BLaER1 (cell line): Measurements from ENCODE around the gene ATP11A.

ENCODE experiments used
- H3K27ac ChIP-seq: shearing (Covaris generic); formaldehyde crosslinking; 2 replicates; pipeline ENCODE4 v1.8.1; 2022
- H3K27me3 ChIP-seq: shearing (Covaris generic); formaldehyde crosslinking; 2 replicates; pipeline ENCODE4 v1.8.1; 2022
- H3K36me3 ChIP-seq: shearing (Covaris generic); formaldehyde crosslinking; 2 replicates; pipeline ENCODE4 v1.8.1; 2022
- H3K4me1 ChIP-seq: shearing (Covaris generic); formaldehyde crosslinking; 2 replicates; pipeline ENCODE4 v1.8.1; 2022
- H3K4me2 ChIP-seq: shearing (Covaris generic); formaldehyde crosslinking; 2 replicates; pipeline ENCODE4 v1.8.1; 2022
- H3K4me3 ChIP-seq: shearing (Covaris generic); formaldehyde crosslinking; 2 replicates; pipeline ENCODE4 v1.8.1; 2022
- H3K9ac ChIP-seq: shearing (Covaris generic); formaldehyde crosslinking; 2 replicates; pipeline ENCODE4 v1.8.1; 2022
- H3K9me3 ChIP-seq: shearing (Covaris generic); formaldehyde crosslinking; 2 replicates; pipeline ENCODE4 v1.8.1; 2022
- H4K20me1 ChIP-seq: shearing (Covaris generic); formaldehyde crosslinking; 2 replicates; pipeline ENCODE4 v1.8.1; 2022
- Cebpa-rat ChIP-seq: shearing (Covaris generic); IDR thresholded peaks from 2 replicates; pipeline ENCODE4 v1.8.1; 2022

The ATP11A gene

DNA sequence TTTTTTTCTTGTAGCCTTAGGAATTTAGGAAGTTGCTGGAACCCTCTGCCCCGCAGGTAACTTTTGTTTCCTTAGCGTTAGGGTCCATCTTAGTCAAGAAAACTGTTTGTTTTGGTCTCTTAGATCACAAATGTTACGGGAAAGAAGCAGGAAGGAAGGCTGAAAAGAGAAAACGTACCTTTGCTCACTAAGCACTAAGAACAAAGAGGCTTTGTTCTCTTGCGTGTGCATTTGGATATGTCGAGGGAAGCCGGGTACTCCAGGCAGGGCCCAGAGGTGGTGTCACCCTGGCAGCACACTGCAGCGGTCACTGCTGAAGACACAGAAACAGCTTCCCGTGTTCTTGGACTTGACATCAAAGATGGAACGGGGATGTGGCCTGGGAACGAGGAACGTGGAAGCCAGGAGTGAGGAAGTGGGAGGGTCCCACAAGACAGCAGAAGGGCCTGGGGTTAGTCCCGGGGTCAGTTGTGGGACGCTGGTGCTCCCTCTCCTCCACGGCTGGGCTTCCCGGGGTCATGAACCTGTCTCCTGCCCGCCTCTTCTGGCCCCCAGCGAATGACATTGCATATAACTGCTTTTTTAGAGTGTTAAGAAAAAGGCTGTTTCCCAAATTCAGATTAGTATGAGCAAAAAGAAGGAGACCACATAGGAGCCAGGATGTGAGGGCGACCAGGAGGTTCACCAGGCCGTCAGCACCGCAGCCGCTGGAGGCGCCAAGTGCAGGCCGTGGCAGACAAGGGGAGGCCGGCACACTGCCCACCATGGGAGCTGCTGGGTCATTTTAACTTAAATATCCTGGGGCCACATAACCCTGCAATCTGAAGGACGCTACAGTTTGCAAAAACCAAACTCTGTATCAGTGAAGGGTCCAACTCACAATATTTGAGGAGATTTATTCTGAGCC lies 31.6 kb downstream of the ATP11A start:
- Histone ChIP-seq H4K20me1 (peaks cover 91% of the 10 kb centered on the region), H3K36me3 (peaks cover 11% of the 10 kb centered on the region; the same call in 1 of the 2 replicates), H3K27ac (no peak overlapping the region), H3K4me2 (no peak overlapping the region), H3K9me3 (no peaks in the 10 kb centered on the region), H3K27me3 (no peaks in the 10 kb centered on the region), H3K4me1 (peaks cover 40% of the 10 kb centered on the region), H3K9ac (no peak overlapping the region), H3K4me3 (no peak overlapping the region)
- TF ChIP-seq Cebpa-rat: no peak

DNA sequence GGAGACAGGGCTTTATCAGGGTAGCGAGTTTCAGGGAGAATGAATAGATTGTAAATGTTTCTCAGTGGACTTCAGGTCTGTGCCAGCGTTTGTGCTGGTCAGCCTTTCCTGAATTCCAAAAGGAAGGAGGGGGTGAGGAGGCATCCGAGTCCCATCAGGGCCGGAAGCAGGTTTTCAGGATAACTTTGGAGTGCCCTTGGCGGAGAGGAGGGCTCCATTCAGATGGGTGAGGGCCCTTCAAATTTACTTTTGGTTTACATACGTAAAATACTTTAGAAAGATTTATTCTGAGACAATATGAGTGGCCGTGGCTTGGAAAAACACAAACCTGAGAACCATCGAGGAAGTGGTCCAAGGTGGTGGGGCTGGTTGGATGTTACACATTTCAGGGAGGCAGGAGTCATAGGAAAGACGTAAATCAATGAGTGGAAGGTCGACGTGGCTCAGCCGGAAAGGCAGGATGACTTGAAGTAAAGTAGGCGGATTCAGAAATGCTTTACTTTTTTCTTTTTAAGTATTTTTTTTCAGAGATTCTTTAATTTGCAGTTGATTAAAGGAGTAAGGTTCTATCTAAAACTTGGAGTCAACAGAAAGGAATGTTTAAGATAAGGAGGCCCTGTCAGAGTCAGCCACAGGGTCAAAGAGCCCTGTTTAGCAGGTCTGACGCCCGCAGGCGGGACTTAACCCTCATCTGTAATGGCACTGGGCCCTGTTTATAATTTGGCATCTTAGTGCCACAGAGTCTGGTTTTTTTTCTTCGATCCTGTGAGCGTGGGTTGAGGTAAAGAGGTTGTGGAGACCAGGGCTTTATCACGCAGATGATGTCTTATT lies 32.8 kb downstream of the ATP11A start:
- Histone ChIP-seq H3K36me3 (peaks cover 11% of the 10 kb centered on the region; the same call in 1 of the 2 replicates), H3K4me1 (peaks cover 44% of the 10 kb centered on the region), H3K27ac (no peak overlapping the region), H3K9ac (no peak overlapping the region), H4K20me1 (peaks cover 91% of the 10 kb centered on the region), H3K27me3 (no peaks in the 10 kb centered on the region), H3K4me2 (no peak overlapping the region), H3K9me3 (no peaks in the 10 kb centered on the region), H3K4me3 (no peak overlapping the region)
- TF ChIP-seq Cebpa-rat: no peak

DNA sequence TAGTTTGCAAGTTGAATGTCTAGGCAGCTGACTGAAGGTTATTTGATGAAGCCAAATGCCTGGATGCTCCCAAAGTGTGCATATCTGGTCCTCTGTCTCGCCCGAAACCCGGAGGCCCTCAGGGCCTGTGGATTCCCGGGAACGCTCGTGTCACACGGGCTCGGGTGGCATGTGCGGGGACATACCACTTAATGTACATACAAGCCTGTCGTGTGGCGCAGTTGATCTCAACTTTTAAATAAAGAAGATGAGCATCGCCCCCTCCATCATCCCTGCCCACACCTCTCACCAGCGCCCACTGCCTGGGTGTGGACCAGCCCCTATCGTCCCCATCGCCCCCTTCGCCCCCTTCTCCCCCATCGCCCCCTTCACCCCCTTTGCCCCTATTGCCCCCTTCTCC lies 33.9 kb downstream of the ATP11A start:
- H3K36me3 ChIP-seq: peaks cover 14% of the 10 kb centered on the region; the same call in 1 of the 2 replicates
- H3K9me3 ChIP-seq: no peaks in the 10 kb centered on the region
- no peak overlapping the region for H3K27ac ChIP-seq
- H4K20me1 ChIP-seq: peaks cover 91% of the 10 kb centered on the region
- H3K9ac ChIP-seq: no peak overlapping the region
- no peaks in the 10 kb centered on the region for H3K27me3 ChIP-seq
- H3K4me3 ChIP-seq: no peak overlapping the region
- peak overlapping the region; percentile 7; the same call in 1 of the 2 replicates for H3K4me2 ChIP-seq
- H3K4me1 ChIP-seq: peaks cover 44% of the 10 kb centered on the region
- no peak for TF ChIP-seq Cebpa-rat

DNA sequence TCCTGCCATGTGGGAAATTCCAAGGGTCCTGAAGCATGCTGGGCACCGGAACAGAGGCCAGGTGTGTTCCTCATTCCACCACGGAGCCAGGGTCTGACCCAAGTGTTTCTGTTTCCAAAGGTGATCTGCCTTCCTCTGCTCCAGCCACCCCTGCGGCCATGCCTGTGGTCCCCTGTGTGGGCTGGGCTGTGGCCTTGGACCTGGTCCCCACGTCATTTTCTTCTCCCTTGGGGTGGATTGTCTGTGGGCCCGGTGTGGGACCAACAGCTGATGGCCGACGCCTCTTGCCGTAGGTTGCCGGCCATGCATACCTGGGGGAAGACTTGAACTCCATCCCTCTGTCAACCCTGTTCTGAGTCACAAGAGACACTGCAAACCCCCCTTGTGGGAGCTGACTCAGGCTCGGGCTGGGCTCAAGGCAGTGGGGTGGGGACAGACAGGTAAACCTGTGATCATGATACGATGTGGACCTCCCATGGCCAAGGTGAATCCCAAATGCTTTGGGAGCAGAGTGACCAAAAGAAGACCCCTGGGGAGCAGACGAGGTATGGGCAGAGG lies 35.0 kb downstream of the ATP11A start:
- Histone ChIP-seq H3K36me3 (0 out of 2 replicates have a peak, but pooled peaks cover 21% of the 10 kb centered on the region), H3K27ac (peak overlapping the region; percentile 72), H3K4me2 (peak overlapping the region; percentile 95), H3K9me3 (no peaks in the 10 kb centered on the region), H3K9ac (peak overlapping the region; percentile 45), H4K20me1 (peaks cover 91% of the 10 kb centered on the region), H3K4me1 (peaks cover 53% of the 10 kb centered on the region), H3K27me3 (no peaks in the 10 kb centered on the region), H3K4me3 (peak overlapping the region; percentile 31; the same call in 1 of the 2 replicates)
- TF ChIP-seq Cebpa-rat: no peak

DNA sequence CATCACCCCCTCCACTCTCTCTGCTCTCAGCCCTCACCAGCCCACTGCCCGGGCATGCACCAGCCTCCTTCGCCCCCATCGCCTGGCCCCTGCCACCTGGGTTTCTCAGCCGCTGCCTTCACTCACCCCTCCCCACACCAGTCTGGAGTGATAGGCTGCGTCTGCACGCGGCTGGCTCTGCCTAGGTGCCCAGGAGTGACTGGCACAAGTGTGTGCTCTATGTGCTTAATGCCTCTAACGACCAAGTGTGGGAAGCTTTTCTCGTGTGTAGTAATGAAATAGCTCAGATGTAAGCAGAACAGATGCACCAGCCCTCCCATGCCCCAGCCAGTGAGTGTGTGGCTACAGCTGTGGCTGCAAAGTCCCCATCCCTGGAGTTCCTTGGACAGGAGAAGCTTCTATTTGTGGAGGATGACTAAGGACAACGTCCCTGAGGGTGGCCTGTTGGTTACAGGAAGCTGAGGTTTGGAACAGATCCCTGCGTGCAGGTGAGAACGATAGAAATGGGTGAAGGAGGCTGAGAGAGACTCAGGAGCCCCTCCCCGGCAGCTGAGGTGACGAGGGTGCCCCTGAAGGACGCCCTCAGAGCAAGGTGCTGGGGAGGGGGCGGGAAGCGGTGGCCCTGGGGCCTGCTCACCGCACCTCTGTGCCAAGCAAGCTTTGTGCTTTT lies 35.6 kb downstream of the ATP11A start:
- no peak for TF ChIP-seq Cebpa-rat
- Histone ChIP-seq H3K4me2 (peak overlapping the region; percentile 95), H3K9ac (peak overlapping the region; percentile 45)

DNA sequence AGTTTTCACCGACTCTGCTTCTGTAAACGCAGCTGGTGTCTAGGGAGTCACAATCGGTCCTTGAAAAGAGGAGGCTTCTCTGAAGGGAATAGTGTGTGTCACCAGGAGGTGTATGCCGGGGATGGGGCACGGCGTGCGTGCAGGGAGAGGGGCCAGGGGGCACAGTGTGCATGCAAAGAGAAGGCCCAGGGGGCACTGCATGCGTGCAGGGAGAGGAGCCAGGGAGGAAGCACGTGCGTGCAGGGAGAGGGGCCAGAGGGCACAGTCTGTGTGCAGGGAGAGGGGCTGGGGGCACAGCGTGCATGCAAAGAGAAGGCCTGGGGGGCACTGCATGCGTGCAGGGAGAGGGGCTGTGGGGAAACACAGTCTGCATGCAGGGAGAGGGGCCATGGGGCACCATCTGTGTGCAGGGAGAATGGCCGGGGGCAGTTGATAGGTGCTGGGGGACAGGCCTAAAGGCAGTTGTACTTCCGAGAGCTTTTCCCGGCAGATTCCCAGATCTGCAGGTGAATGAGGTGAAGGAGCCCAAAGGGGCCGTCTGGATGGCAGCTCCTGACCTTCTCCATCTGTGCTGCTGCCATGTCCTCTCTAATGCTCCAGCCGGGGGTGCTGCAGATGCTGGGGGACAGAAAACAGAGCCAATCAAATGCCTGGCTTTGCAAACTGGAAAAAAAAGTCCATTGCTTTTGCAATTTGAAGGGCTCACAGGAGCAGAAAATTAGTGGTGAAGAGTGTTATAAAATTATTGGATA lies 36.4 kb downstream of the ATP11A start:
- Histone ChIP-seq H3K4me1 (peaks cover 56% of the 10 kb centered on the region), H3K27ac (peak overlapping the region; percentile 72), H3K36me3 (0 out of 2 replicates have a peak, but pooled peaks cover 21% of the 10 kb centered on the region), H3K9ac (peak overlapping the region; percentile 45; the same call in 1 of the 2 replicates), H3K4me2 (peak overlapping the region; percentile 95), H3K4me3 (0 out of 2 replicates have a peak overlapping the region, but pooled peaks have one; percentile 31), H4K20me1 (peaks cover 91% of the 10 kb centered on the region), H3K9me3 (no peaks in the 10 kb centered on the region), H3K27me3 (no peaks in the 10 kb centered on the region)
- no peak for TF ChIP-seq Cebpa-rat

More for the DNA sequence above, 35.6 kb downstream of the ATP11A start:
- peaks cover 91% of the 10 kb centered on the region for H4K20me1 ChIP-seq
- H3K27me3 ChIP-seq: no peaks in the 10 kb centered on the region
- H3K27ac ChIP-seq: peak overlapping the region; percentile 72
- 0 out of 2 replicates have a peak, but pooled peaks cover 21% of the 10 kb centered on the region for H3K36me3 ChIP-seq
- H3K4me1 ChIP-seq: peaks cover 56% of the 10 kb centered on the region
- H3K4me3 ChIP-seq: peak overlapping the region; percentile 31; the same call in 1 of the 2 replicates
- no peaks in the 10 kb centered on the region for H3K9me3 ChIP-seq

DNA sequence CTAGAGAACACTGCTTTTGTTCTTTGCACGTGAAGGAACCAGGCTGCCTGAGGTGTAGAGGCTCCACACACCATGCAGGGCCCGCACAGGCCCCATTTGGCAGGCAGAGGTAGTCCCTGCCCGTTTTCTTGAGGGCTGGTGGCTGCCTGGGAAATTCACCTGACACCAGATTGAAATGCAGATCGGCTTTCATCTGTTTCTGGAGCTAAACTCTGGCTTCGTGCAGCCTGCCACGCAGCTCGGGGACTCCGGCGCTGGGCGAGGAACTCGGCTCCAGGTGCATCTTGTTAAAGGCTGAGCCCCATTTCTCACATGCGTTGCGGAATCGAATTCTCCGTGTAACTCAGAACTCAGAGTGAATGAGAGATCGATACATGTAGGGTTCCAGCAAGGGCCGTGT lies 37.7 kb downstream of the ATP11A start:
- no peak for TF ChIP-seq Cebpa-rat
- 0 out of 2 replicates have a peak, but pooled peaks cover 21% of the 10 kb centered on the region for H3K36me3 ChIP-seq
- no peak overlapping the region for H3K4me3 ChIP-seq
- H3K4me2 ChIP-seq: no peak overlapping the region
- no peak overlapping the region for H3K9ac ChIP-seq
- H3K27me3 ChIP-seq: no peaks in the 10 kb centered on the region
- no peaks in the 10 kb centered on the region for H3K9me3 ChIP-seq
- no peak overlapping the region for H3K27ac ChIP-seq
- peaks cover 53% of the 10 kb centered on the region for H3K4me1 ChIP-seq
- peaks cover 94% of the 10 kb centered on the region for H4K20me1 ChIP-seq

DNA sequence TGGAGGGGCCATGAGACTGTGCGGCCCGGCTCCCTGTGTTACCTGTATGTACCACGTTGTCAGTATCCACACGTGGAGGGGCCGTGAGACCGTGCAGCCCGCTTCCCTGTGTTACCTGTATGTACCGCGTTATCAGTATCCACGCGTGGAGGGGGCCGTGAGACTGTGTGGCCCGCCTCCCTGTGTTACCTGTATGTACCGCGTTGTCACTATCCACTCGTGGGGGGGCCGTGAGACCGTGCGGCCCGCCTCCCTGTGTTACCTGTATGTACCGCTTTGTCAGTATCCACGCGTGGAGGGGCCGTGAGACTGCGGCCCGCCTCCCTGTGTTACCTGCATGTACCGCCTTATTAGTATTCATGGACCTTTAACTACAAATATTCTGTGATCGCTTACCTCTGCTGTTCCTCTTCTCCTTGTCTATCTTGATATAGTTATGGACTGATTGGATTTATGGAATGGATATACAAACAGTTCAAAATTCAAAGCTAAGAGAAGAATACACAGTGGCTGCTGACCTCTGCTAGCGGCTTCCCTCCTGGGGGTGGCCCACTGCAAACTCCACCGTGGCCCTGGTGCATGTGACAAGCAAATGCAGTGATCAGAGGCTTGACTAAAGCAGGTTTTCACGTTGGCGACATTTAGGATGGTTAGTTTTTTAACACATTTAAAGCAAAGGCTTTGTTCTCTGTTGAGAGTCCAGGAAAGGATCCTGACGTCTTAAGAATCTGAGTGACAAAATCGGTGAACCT lies 38.7 kb downstream of the ATP11A start:
- peaks cover 45% of the 10 kb centered on the region for H3K4me1 ChIP-seq
- 0 out of 2 replicates have a peak, but pooled peaks cover 21% of the 10 kb centered on the region for H3K36me3 ChIP-seq
- no peak for TF ChIP-seq Cebpa-rat
- H3K4me3 ChIP-seq: no peak overlapping the region
- no peak overlapping the region for H3K4me2 ChIP-seq
- H4K20me1 ChIP-seq: peaks cover 97% of the 10 kb centered on the region
- H3K27me3 ChIP-seq: no peaks in the 10 kb centered on the region
- no peak overlapping the region for H3K27ac ChIP-seq
- no peaks in the 10 kb centered on the region for H3K9me3 ChIP-seq
- H3K9ac ChIP-seq: no peak overlapping the region
